Right lung (tissue), 5 donors: Measurements from ENCODE around the gene RAPGEF4. TPM values are rescaled to one million over a fixed set of nuclear protein-coding genes. Genes with fewer than 3 reads are reported as not detected.
"Not testable (repeated sequence)": the region's sequence is repeated elsewhere in the genome, so short reads cannot be mapped to it uniquely, and the experiment has no call there.

Source experiments
- DNase-seq, 2 donors: peaks; one replicate each; pipeline ENCODE4 v3.0.0-alpha.2; 2013
- polyA plus RNA-seq, 5 donors: library from polyadenylated mRNA; unstranded; fragments of 120-200 nt; gene quantifications; one replicate each; pipeline versions ENCODE4 v1.2.1 to v1.2.3, GENCODE V29; 2013; ENCODE audit warnings: inconsistent platforms in 1 of 5, low replicate concordance in 1 of 5; ENCODE audit not compliant: insufficient read length in 5 of 5, insufficient read depth in 1 of 5

The RAPGEF4 gene
- polyA plus RNA-seq, 5 donors, result 8.4 to 17.8 (median 12.6) TPM

GRCh38 chr2:173092844-173093402, 357.3 kb downstream of the RAPGEF4 start:
- no peak for DNase-seq

DNA sequence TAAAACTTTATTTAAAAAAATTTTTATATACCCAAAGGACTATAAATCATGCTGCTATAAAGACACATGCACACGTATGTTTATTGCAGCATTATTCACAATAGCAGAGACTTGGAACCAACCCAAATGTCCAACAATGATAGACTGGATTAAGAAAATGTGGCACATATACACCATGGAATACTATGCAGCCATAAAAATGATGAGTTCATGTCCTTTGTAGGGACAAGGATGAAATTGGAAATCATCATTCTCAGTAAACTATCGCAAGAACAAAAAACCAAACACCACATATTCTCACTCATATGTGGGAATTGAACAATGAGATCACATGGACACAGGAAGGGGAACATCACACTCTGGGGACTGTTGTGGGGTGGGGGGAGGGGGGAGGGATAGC, 358.0 kb downstream of the RAPGEF4 start:
- not testable (repeated sequence) for DNase-seq

DNA sequence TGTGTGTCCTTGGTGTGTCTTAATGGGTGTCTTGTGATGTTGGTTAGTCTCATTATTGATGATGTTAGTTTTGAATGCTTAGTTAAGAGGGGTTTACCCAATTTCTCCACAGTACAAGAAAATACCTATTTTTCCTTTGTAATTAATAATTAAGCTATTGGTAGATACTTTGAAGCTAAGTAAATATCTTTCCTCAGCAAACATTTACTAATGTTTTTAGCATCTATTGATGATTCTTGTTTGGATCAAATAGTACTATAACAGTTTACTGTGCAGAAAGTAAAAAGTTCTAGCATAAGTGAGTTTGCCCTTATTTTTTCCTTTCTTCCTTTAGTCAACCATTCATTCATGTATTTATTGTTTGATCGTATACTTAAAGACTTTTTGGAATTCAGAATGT, 359.1 kb downstream of the RAPGEF4 start:
- DNase-seq, result no peak

DNA sequence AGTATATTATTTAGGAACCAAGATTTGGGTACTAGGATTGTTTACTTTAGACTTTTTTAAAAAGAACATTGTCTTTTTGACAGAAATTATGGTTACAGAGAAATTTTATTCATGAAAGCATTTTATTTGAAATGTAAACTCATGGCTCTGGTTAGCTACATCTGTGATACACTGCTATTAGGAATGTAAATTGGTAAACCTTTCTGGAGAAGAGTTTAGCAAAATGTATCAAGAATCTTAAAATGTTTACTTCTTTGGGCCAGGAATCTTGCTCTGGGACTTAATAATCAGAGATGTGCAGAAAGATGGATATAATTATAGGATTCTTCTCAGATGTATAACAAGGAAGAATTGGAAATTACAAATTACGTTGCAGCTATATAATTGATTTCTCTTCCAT, 359.7 kb downstream of the RAPGEF4 start:
- no peak for DNase-seq

DNA sequence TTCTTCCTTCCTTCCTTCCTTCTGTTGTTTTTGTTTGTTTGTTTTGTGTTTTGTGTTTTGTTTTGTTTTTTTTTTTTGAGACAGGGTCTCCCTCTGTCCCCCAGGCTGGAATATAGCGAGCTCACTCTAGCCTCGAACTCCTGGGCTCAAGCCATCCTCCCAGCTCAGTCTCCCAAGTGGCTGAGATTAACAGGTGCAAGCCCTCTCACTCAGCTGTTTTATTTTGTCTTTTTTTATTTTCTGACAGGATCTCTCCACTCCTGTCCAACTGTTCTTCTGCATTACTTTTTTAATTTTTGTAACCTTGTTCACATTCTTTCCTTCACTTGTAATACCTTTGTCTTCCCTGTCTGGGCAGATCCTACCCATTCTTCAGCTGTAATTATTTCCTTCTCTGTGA, 363.6 kb downstream of the RAPGEF4 start:
- DNase-seq, result no peak

DNA sequence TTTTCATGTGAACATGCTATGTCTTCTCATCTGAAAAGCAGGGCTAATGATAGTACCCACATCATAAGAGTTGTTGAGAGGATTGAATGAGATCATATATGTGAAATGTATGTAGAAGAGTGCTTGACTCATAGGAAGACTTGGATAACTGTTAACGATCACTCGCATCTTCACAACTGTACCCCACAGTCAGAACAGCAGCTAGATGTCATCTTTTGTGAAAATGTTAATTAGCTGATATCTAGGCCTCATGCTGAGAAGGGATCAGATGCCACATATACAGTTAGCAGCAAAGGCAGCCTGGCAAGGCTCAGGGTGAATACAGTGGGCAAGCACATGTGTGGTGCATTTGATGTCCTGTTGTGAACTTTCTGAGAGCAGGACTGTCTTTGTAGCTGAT, 364.2 kb downstream of the RAPGEF4 start:
- DNase-seq, result no peak

DNA sequence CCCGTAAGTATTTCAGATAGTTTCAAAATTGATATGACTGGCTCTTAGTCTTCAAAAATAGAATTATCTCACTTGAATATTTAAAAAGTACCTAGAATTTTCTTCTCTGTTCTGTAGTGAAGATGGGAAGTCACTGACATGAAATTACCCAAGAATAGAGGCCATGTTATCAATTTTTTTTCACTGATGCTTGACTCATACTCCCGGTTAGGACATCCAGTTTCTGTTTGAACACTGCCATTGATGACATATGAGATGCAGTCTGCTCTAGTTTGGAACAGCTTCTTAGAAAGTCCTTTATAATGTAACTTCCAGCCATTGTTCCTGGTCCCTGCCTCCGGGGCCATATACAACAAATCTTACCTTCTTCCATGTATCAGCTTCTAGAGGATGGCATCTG, 366.0 kb downstream of the RAPGEF4 start:
- DNase-seq, result no peak

Other genes starting within 250 kb of the RAPGEF4 start
- 10 to 100 TPM in 4 of 5 donors, 1 to 10 TPM in 1; 6.8 to 21.0 (median 14.9) TPM for gene PDK1, start 179.8 kb upstream of the RAPGEF4 start, polyA plus RNA-seq